Caco-2 (cell line): ENCODE measurements around the gene MTA3. TPM values are rescaled to one million over a fixed set of nuclear protein-coding genes. Genes with fewer than 3 reads are reported as not detected.

Source experiments
- BruUV-seq: library from RNA; stranded (reverse); fragments of 400-500 nt; replicated peaks from 2 replicates; lab custom pipeline; 2021; lab: Mats Ljungman, UMichigan
- CTCF ChIA-PET: fragments of 300-600 bp; sonication (Branson Sonifier 250); formaldehyde crosslinking; loops from one replicate; lab custom pipeline; 2022; ENCODE audit warnings: antibody characterized with exemption; lab: Charles Lee
- POLR2A ChIA-PET: fragments of 300-600 bp; sonication (Branson Sonifier 250); formaldehyde crosslinking; loops from one replicate; lab custom pipeline; 2022; ENCODE audit warnings: antibody characterized with exemption; lab: Charles Lee
- DNase-seq, 2 experiments: peaks; one replicate each; pipeline versions ENCODE4 v3.0.0 to v3.0.0-alpha.2; 2020 to 2022
- H3K27me3 ChIP-seq: replicated peaks from 2 replicates; pipeline ENCODE4 v1.6.0; 2011; ENCODE audit warnings: low read length; ENCODE audit not compliant: control insufficient read depth, insufficient read depth
- H3K36me3 ChIP-seq: 2 replicates; pipeline ENCODE4 v1.5.1; 2011; ENCODE audit warnings: low read length; ENCODE audit not compliant: control insufficient read depth, insufficient read depth
- H3K4me1 ChIP-seq: fragments of 250-450 bp; sonication (Bioruptor Pico); 2 replicates; pipeline ENCODE4 v1.5.1; 2020; ENCODE audit warnings: mild to moderate bottlenecking
- H3K4me3 ChIP-seq: 2 replicates; pipeline ENCODE4 v1.5.1; 2011; ENCODE audit warnings: low read depth, mild to moderate bottlenecking, control low read depth, low read length
- H3K9me3 ChIP-seq: fragments of 250-450 bp; sonication (Bioruptor Pico); 2 replicates; pipeline ENCODE4 v1.5.1; 2020; ENCODE audit warnings: mild to moderate bottlenecking, moderate library complexity
- H3K27ac Mint-ChIP-seq: one replicate; pipeline ENCODE4 v1.8.0; 2022; ENCODE audit warnings: mixed read lengths; ENCODE audit not compliant: unreplicated experiment
- H3K27me3 Mint-ChIP-seq: one replicate; pipeline ENCODE4 v1.8.0; 2022; ENCODE audit warnings: mixed read lengths; ENCODE audit not compliant: insufficient read depth, unreplicated experiment
- H3K36me3 Mint-ChIP-seq: one replicate; pipeline ENCODE4 v1.8.0; 2022; ENCODE audit warnings: mild to moderate bottlenecking, mixed read lengths; ENCODE audit not compliant: insufficient read depth, unreplicated experiment
- H3K4me1 Mint-ChIP-seq: one replicate; pipeline ENCODE4 v1.8.0; 2022; ENCODE audit warnings: low read depth, mixed read lengths; ENCODE audit not compliant: unreplicated experiment
- H3K4me3 Mint-ChIP-seq: one replicate; pipeline ENCODE4 v1.8.0; 2022; ENCODE audit warnings: mild to moderate bottlenecking, moderate library complexity, mixed read lengths; ENCODE audit not compliant: unreplicated experiment
- H3K9me3 Mint-ChIP-seq: one replicate; pipeline ENCODE4 v1.8.0; 2022; ENCODE audit warnings: mixed read lengths; ENCODE audit not compliant: unreplicated experiment
- intact Hi-C: fragments of 100-400 bp; cut with micrococcal nuclease; formaldehyde crosslinking; loops from one replicate; pipeline ENCODE4 v1.10.0; 2022; ENCODE audit not compliant: unreplicated experiment
- total RNA-seq: library from RNA; stranded (reverse); gene quantifications from 2 replicates; pipeline ENCODE4 v1.2.3, GENCODE V29; 2022
- TF ChIP-seq, protein P1 (sequence below), 2 experiments: fragments of 200-600 bp in 1 of 2; IDR thresholded peaks; 1 replicate in 1 of 2; 2 replicates in 1 of 2; pipeline versions ENCODE4 v1.5.1 to v1.8.0; 2011 to 2022; ENCODE audit warnings: antibody characterized with exemption in 1 of 2, control low read depth in 1 of 2, inconsistent platforms in 1 of 2, low read depth in 1 of 2, low read length in 1 of 2, mild to moderate bottlenecking in 1 of 2, moderate library complexity in 1 of 2; ENCODE audit not compliant: insufficient read depth in 1 of 2, severe bottlenecking in 1 of 2, unreplicated experiment in 1 of 2

MTA3 gene
- total RNA-seq, 1 experiment from 2014 or later, result 85.7 TPM

DNA sequence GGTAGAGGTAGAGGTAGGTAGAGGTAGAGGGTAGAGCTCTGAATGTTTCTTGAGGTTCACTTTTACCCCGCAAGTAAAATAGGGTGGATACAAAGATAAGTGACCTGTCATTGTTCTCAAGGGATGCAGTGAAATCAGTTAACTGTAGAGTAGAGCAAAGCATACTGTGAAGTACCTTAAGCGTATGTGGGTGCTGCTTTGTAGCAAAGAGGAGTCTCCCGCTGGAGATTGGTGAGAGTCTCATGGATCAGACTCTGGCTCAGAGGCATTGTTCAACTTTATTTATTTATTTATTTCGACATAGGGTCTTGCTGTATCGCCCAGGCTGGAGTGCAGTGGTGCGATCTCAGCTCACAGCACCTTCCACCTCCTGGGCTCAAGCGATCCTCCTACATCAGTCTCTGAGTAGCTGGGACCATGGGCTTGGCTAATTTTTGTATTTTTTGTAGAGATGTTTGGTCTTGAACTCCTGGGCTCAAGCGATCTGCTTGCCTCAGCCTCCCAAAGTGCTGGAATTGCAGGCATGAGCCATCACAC is 38.7 kb downstream of the MTA3 start:
- no peaks in the 10 kb centered on the region for H3K4me1 Mint-ChIP-seq
- peaks cover 5% of the 10 kb centered on the region; the same call in 1 of the 2 replicates for H3K4me1 ChIP-seq
- DNase-seq, result no peak

DNA sequence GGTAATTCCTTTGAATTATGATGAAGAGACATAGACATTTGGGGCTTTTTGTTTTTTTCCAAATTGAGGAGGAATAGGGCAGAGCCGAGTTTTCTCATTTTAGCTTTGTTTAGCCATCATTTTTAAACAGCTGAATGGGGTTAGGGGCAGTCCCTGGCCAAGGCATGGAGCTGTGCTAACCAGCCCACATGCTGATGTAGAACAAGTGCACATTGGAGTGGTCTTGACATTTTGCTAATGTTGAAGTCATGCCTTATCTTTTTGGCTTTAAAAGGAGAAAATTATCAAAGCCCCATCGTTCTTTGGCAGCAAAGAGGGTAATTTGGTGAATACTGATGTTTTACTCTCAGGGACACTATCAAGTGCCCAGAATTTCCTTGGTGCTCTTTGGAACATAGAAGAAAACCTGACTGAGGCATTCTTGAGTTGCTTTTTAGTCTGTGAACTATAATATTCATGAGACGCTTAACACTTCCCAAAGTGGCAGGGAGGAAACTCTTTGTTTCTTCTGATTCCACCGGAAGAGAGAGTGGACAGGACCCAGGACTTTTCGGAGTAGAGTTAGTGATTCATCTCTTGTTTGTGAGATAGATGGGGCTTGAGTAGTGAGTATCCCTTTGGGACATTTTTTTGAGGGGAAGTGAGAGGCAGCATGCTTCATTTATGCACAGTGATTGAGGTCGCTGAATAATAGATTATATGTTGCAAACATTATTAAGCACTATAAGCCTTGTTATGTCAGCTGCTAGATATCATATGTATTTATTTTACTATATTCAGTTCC is 45.0 kb downstream of the MTA3 start:
- Histone ChIP-seq H3K36me3 (peaks cover 1% of the 10 kb centered on the region; the same call in 1 of the 2 replicates), H3K27me3 (no peaks in the 10 kb centered on the region), H3K9me3 (no peaks in the 10 kb centered on the region), H3K4me3 (no peak overlapping the region), H3K4me1 (peaks cover 10% of the 10 kb centered on the region)
- Mint-ChIP-seq H3K9me3 (no peaks in the 10 kb centered on the region), H3K27me3 (no peaks in the 10 kb centered on the region), H3K4me3 (no peak overlapping the region), H3K4me1 (peaks cover 5% of the 10 kb centered on the region), H3K27ac (no peak overlapping the region), H3K36me3 (peaks cover 39% of the 10 kb centered on the region)
- no TSS peak for BruUV-seq
- ChIA-PET POLR2A (no interaction called here), CTCF (no interaction called here)
- intact Hi-C loops, result no loop called here
- TF ChIP-seq, protein P1, sequence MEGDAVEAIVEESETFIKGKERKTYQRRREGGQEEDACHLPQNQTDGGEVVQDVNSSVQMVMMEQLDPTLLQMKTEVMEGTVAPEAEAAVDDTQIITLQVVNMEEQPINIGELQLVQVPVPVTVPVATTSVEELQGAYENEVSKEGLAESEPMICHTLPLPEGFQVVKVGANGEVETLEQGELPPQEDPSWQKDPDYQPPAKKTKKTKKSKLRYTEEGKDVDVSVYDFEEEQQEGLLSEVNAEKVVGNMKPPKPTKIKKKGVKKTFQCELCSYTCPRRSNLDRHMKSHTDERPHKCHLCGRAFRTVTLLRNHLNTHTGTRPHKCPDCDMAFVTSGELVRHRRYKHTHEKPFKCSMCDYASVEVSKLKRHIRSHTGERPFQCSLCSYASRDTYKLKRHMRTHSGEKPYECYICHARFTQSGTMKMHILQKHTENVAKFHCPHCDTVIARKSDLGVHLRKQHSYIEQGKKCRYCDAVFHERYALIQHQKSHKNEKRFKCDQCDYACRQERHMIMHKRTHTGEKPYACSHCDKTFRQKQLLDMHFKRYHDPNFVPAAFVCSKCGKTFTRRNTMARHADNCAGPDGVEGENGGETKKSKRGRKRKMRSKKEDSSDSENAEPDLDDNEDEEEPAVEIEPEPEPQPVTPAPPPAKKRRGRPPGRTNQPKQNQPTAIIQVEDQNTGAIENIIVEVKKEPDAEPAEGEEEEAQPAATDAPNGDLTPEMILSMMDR (IDR thresholded peaks at IDR 0.05; ENCODE audit: insufficient read depth in 1 of 2, low read depth in 1 of 2, low read length in 1 of 2, severe bottlenecking in 1 of 2, unreplicated experiment in 1 of 2), result no peak
- DNase-seq, result no peak

More for the DNA sequence above, 38.7 kb downstream of the MTA3 start:
- H3K9me3 Mint-ChIP-seq, result no peaks in the 10 kb centered on the region
- H3K27me3 Mint-ChIP-seq, result no peaks in the 10 kb centered on the region
- H3K27ac Mint-ChIP-seq, result no peak overlapping the region
- TF ChIP-seq, protein P1 (IDR thresholded peaks at IDR 0.05; ENCODE audit: insufficient read depth in 1 of 2, low read depth in 1 of 2, low read length in 1 of 2, severe bottlenecking in 1 of 2, unreplicated experiment in 1 of 2), result no peak
- intact Hi-C loops, result no loop called here
- ChIA-PET POLR2A (no interaction called here), CTCF (no interaction called here)
- BruUV-seq, result no TSS peak
- H3K36me3 Mint-ChIP-seq, result peaks cover 30% of the 10 kb centered on the region
- H3K9me3 ChIP-seq, result no peaks in the 10 kb centered on the region
- H3K27me3 ChIP-seq, result no peaks in the 10 kb centered on the region
- no peak overlapping the region for H3K4me3 ChIP-seq
- no peaks in the 10 kb centered on the region for H3K36me3 ChIP-seq
- H3K4me3 Mint-ChIP-seq, result no peak overlapping the region

DNA sequence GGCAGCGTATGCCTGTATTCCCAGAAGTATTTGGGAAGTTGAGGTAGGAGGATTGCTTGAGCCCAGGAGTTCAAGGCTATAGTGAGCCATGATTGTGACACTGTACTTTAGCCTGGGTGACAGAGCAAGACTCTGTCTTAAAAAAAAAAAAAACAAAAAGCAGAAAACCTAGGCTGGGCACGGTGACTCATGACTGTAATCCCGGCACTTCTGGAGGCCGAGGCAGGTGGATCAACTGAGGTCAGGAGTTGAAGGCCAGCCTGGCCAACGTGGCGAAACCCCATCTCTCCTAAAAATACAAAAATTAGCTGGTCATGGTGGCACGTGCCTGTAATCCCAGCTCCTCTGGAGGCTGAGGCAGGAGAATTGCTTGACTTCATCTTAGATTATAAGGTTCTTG is 46.4 kb downstream of the MTA3 start:
- H3K36me3 ChIP-seq, result peaks cover 1% of the 10 kb centered on the region; the same call in 1 of the 2 replicates
- no peaks in the 10 kb centered on the region for H3K9me3 Mint-ChIP-seq
- TF ChIP-seq, protein P1 (IDR thresholded peaks at IDR 0.05; ENCODE audit: insufficient read depth in 1 of 2, low read depth in 1 of 2, low read length in 1 of 2, severe bottlenecking in 1 of 2, unreplicated experiment in 1 of 2), result no peak
- BruUV-seq, result no TSS peak
- no peak overlapping the region for H3K4me3 ChIP-seq
- CTCF ChIA-PET, result no interaction called here
- no peak for DNase-seq
- H3K27me3 Mint-ChIP-seq, result no peaks in the 10 kb centered on the region
- H3K4me3 Mint-ChIP-seq, result no peak overlapping the region
- H3K27me3 ChIP-seq, result no peaks in the 10 kb centered on the region
- H3K36me3 Mint-ChIP-seq, result peaks cover 46% of the 10 kb centered on the region
- H3K4me1 Mint-ChIP-seq, result peaks cover 12% of the 10 kb centered on the region
- intact Hi-C loops, result no loop called here
- H3K9me3 ChIP-seq, result no peaks in the 10 kb centered on the region
- POLR2A ChIA-PET, result no interaction called here
- no peak overlapping the region for H3K27ac Mint-ChIP-seq
- H3K4me1 ChIP-seq, result peaks cover 18% of the 10 kb centered on the region
